Measurements from ENCODE around the gene SLC1A2.

The SLC1A2 gene

GRCh38 chr11:35262056-35262455 lies 157.3 kb downstream of the SLC1A2 start:
- ATAC-seq = no peak
- TF ChIP-seq SNAI2 (CRISPR knock-in tag; IDR thresholded peaks at IDR 0.05) (no peak), OSR1 (CRISPR knock-in tag; IDR thresholded peaks at IDR 0.05) (no peak), POU6F1 (CRISPR knock-in tag; IDR thresholded peaks at IDR 0.05; ENCODE audit: borderline replicate concordance, low read depth) (no peak), PPARA (CRISPR knock-in tag; IDR thresholded peaks at IDR 0.05; ENCODE audit: borderline replicate concordance) (no peak), TCF4 (CRISPR knock-in tag; IDR thresholded peaks at IDR 0.05; ENCODE audit: borderline replicate concordance) (no peak), ISL1 (CRISPR knock-in tag; IDR thresholded peaks at IDR 0.05) (no peak), BACH2 (CRISPR knock-in tag; IDR thresholded peaks at IDR 0.05; ENCODE audit: borderline replicate concordance) (no peak), RARB (CRISPR knock-in tag; IDR thresholded peaks at IDR 0.05) (no peak), TOX (CRISPR knock-in tag; IDR thresholded peaks at IDR 0.05; ENCODE audit: borderline replicate concordance) (no peak)

- ATAC-seq = peak; percentile 33; the same call in 1 of the 3 replicates
- TF ChIP-seq ZFP3 (CRISPR knock-in tag; IDR thresholded peaks at IDR 0.05) = no peak
- TF ChIP-seq CREB5 (CRISPR knock-in tag; IDR thresholded peaks at IDR 0.05; ENCODE audit: low read depth) = no peak
- no peak for TF ChIP-seq ISL1 (CRISPR knock-in tag; IDR thresholded peaks at IDR 0.05)
- TF ChIP-seq BACH2 (CRISPR knock-in tag; IDR thresholded peaks at IDR 0.05; ENCODE audit: borderline replicate concordance) = no peak
- TF ChIP-seq CSDC2 (CRISPR knock-in tag; IDR thresholded peaks at IDR 0.05) = no peak
- TF ChIP-seq SNAI2 (CRISPR knock-in tag; IDR thresholded peaks at IDR 0.05) = no peak
- TF ChIP-seq RARB (CRISPR knock-in tag; IDR thresholded peaks at IDR 0.05) = no peak
- TF ChIP-seq CSRNP3 (CRISPR knock-in tag; IDR thresholded peaks at IDR 0.05) = no peak
Observed at GRCh38 chr11:35261197-35261596, 158.2 kb downstream of the SLC1A2 start.

GRCh38 chr11:35260342-35260985 lies 158.9 kb downstream of the SLC1A2 start:
- ATAC-seq = peak; percentile 83

GRCh38 chr11:35259529-35259928 lies 159.8 kb downstream of the SLC1A2 start:
- no peak for ATAC-seq

More at GRCh38 chr11:35260342-35260985, 158.9 kb downstream of the SLC1A2 start:
- TF ChIP-seq OSR1 (CRISPR knock-in tag; IDR thresholded peaks at IDR 0.05) (no peak), BACH2 (CRISPR knock-in tag; IDR thresholded peaks at IDR 0.05; ENCODE audit: borderline replicate concordance) (no peak)

More at GRCh38 chr11:35259529-35259928, 159.8 kb downstream of the SLC1A2 start:
- TF ChIP-seq CREB5 (CRISPR knock-in tag; IDR thresholded peaks at IDR 0.05; ENCODE audit: low read depth) (no peak), CSRNP3 (CRISPR knock-in tag; IDR thresholded peaks at IDR 0.05) (no peak), RARB (CRISPR knock-in tag; IDR thresholded peaks at IDR 0.05) (no peak), ZFP30 (CRISPR knock-in tag; IDR thresholded peaks at IDR 0.05) (no peak), ZNF565 (CRISPR knock-in tag; conservative IDR thresholded peaks at IDR 0.05; ENCODE audit: low read depth) (no peak), GLIS3 (CRISPR knock-in tag; IDR thresholded peaks at IDR 0.05) (no peak), ARNTL (CRISPR knock-in tag; IDR thresholded peaks at IDR 0.05; ENCODE audit: borderline replicate concordance, low read depth) (no peak), BACH2 (CRISPR knock-in tag; IDR thresholded peaks at IDR 0.05; ENCODE audit: borderline replicate concordance) (no peak), ZFP3 (CRISPR knock-in tag; IDR thresholded peaks at IDR 0.05) (no peak), CSDC2 (CRISPR knock-in tag; IDR thresholded peaks at IDR 0.05) (no peak), PPARA (CRISPR knock-in tag; IDR thresholded peaks at IDR 0.05; ENCODE audit: borderline replicate concordance) (no peak), ZNF70 (CRISPR knock-in tag; IDR thresholded peaks at IDR 0.05) (no peak), ZNF8 (CRISPR knock-in tag; IDR thresholded peaks at IDR 0.05) (no peak), ZC3H10 (CRISPR knock-in tag; IDR thresholded peaks at IDR 0.05) (no peak), PATZ1 (CRISPR knock-in tag; IDR thresholded peaks at IDR 0.05; ENCODE audit: borderline replicate concordance) (no peak), TCF4 (CRISPR knock-in tag; IDR thresholded peaks at IDR 0.05; ENCODE audit: borderline replicate concordance) (no peak), ESRRG (CRISPR knock-in tag; IDR thresholded peaks at IDR 0.05) (no peak), SNAI2 (CRISPR knock-in tag; IDR thresholded peaks at IDR 0.05) (no peak), POU6F1 (CRISPR knock-in tag; IDR thresholded peaks at IDR 0.05; ENCODE audit: borderline replicate concordance, low read depth) (no peak), TOX (CRISPR knock-in tag; IDR thresholded peaks at IDR 0.05; ENCODE audit: borderline replicate concordance) (no peak)

Data from SK-N-SH treated with all-trans-retinoic acid at 6 μM for 48 hours (cell line).